SK-N-SH treated with all-trans-retinoic acid at 6 μM for 48 hours (cell line): ENCODE results near the gene INPP5B.

Experiments used
- BACH2 ChIP-seq: fragments of 250-450 bp; sonication (Bioruptor Pico); IDR thresholded peaks from 2 replicates; pipeline ENCODE4 v1.9.0; 2021; ENCODE audit warnings: mild to moderate bottlenecking, borderline replicate concordance
- CREB5 ChIP-seq: fragments of 250-450 bp; sonication (Bioruptor Pico); IDR thresholded peaks from 2 replicates; pipeline ENCODE4 v1.5.1; 2020; ENCODE audit warnings: low read depth, mild to moderate bottlenecking, moderate library complexity
- CSDC2 ChIP-seq: fragments of 250-450 bp; sonication (Bioruptor Pico); IDR thresholded peaks from 2 replicates; pipeline ENCODE4 v1.5.0; 2020; ENCODE audit warnings: mild to moderate bottlenecking, moderate library complexity
- CSRNP3 ChIP-seq: fragments of 250-450 bp; sonication (Bioruptor Pico); IDR thresholded peaks from 2 replicates; pipeline ENCODE4 v1.5.1; 2021; ENCODE audit warnings: mild to moderate bottlenecking, moderate library complexity
- POU6F1 ChIP-seq: fragments of 250-450 bp; sonication (Bioruptor Pico); IDR thresholded peaks from 2 replicates; pipeline ENCODE4 v1.8.0; 2021; ENCODE audit warnings: low read depth, mild to moderate bottlenecking, moderate library complexity, borderline replicate concordance
- PPARA ChIP-seq: fragments of 250-450 bp; sonication (Bioruptor Pico); IDR thresholded peaks from 2 replicates; pipeline ENCODE4 v1.5.0; 2020; ENCODE audit warnings: mild to moderate bottlenecking, borderline replicate concordance
- ZFP3 ChIP-seq: fragments of 250-450 bp; sonication (Bioruptor Pico); IDR thresholded peaks from 2 replicates; pipeline ENCODE4 v1.5.0; 2020; ENCODE audit warnings: mild to moderate bottlenecking, moderate library complexity

GRCh38 chr1:37905727-37906126 lies 41.1 kb downstream of the INPP5B start:
- TF ChIP-seq PPARA (CRISPR knock-in tag) (no peak), ZFP3 (CRISPR knock-in tag) (no peak), BACH2 (CRISPR knock-in tag) (no peak), CSDC2 (CRISPR knock-in tag) (no peak), POU6F1 (CRISPR knock-in tag) (no peak), CREB5 (CRISPR knock-in tag) (no peak), CSRNP3 (CRISPR knock-in tag) (no peak)
